Measurements from ENCODE around the gene TIE1. TPM values are rescaled to one million over a fixed set of nuclear protein-coding genes. Genes with fewer than 3 reads are reported as not detected.

TIE1 gene
- total RNA-seq, 1 experiment from 2014 or later, result not detected

- intact Hi-C loops (cut with micrococcal nuclease; ENCODE audit: unreplicated experiment), result loop anchor here (1.0 to 5.0 kb wide), 7 partner anchors 8 to 429 kb away; partner anchors contain the start of genes C1orf210, CDC20, MED8 and SZT2
- Histone ChIP-seq H3K4me3 (peak overlapping the region; percentile 99), H3K9me2 (ENCODE audit: insufficient read depth) (no peaks in the 10 kb centered on the region), H4K20me1 (ENCODE audit: insufficient read depth) (0 out of 2 replicates have a peak, but pooled peaks cover 1% of the 10 kb centered on the region), H3K4me2 (peak overlapping the region; percentile 92), H2AFZ (no peak overlapping the region), H3K4me1 (replicated peaks; ENCODE audit: insufficient read depth) (peaks cover 65% of the 10 kb centered on the region), H3F3A (ENCODE audit: insufficient read depth, low read depth) (peaks cover 85% of the 10 kb centered on the region), H3K79me2 (ENCODE audit: low read depth) (peaks cover 82% of the 10 kb centered on the region), H3K27me3 (ENCODE audit: insufficient read depth, low read depth) (no peaks in the 10 kb centered on the region), H3K9me3 (ENCODE audit: insufficient read depth, low read depth) (no peaks in the 10 kb centered on the region), H3K27ac (peak overlapping the region; percentile 89), H3K36me3 (ENCODE audit: low read depth) (peaks cover 27% of the 10 kb centered on the region)
- POLR2A ChIA-PET (ENCODE audit: unreplicated experiment), result interaction anchor here (0.6 to 0.9 kb wide), 3 partner anchors 9 to 160 kb away, joined by 3 to 6 read pairs (median 4); no protein-coding TSS in a partner anchor
- peak; percentile 42 to 64 for DNase-seq
- BruUV-seq (replicated peaks), result no TSS peak
- CTCF ChIA-PET, result no interaction called here
- no peak for TF ChIP-seq EZH2 (IDR thresholded peaks at IDR 0.05; ENCODE audit: low read depth)
- TF ChIP-seq CTCF (conservative IDR thresholded peaks at IDR 0.05), result no peak
Measured at GRCh38 chr1:43366601-43367025, 65.8 kb downstream of the TIE1 start.

DNA sequence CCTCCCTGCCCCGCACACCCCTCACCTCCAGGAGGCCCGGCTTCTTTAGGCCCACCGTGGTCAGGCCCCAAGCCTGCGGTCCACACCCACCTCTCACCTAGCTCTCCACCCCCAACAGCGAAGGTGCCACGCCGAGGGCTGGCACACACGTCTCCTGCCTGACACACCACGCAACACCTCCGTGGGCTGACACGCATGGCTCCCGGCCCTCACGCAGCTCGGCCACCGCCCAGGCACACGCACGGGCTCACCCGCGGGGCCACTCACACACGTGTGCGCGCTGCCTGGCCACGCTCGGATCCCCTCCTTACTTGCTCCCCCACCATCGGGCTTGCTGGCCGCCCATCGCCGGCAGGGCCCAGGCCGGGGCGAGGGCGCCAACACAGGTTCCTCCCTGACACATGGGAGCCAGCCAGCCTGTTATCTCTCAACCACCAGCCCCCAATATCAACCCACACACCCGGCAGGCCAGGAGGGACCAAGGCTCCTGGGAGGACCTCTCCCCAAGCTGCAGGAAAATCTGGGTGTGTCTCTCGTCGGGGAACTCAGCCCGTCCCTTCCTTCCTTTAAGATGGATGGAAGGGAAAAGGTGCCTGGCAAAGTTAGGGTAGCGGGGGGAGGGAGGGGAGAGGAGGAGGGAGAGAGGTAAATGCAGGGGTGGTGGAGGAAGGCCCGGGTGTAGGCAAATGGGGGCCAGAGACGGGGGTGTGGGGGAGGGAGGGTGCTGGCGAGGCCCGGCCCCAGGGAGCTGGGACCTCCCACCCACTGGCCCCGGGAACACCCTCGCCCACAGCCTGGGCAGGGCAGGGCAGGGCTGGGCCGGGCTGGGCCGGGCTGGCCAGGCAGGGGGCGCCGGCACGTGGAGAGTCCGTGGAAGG lies 66.5 kb downstream of the TIE1 start:
- Histone ChIP-seq H4K20me1 (ENCODE audit: insufficient read depth) (no peaks in the 10 kb centered on the region), H3K27me3 (ENCODE audit: insufficient read depth, low read depth) (no peaks in the 10 kb centered on the region), H3K4me1 (replicated peaks; ENCODE audit: insufficient read depth) (peaks cover 67% of the 10 kb centered on the region), H3K9me2 (ENCODE audit: insufficient read depth) (no peaks in the 10 kb centered on the region), H3K4me2 (peak overlapping the region; percentile 92), H3K27ac (peak overlapping the region; percentile 89), H3K9me3 (ENCODE audit: insufficient read depth, low read depth) (no peaks in the 10 kb centered on the region), H3K79me2 (ENCODE audit: low read depth) (peaks cover 78% of the 10 kb centered on the region), H2AFZ (peak overlapping the region; percentile 77), H3F3A (ENCODE audit: insufficient read depth, low read depth) (peaks cover 85% of the 10 kb centered on the region), H3K36me3 (ENCODE audit: low read depth) (peaks cover 21% of the 10 kb centered on the region), H3K4me3 (peak overlapping the region; percentile 99)
- TF ChIP-seq EZH2 (IDR thresholded peaks at IDR 0.05; ENCODE audit: low read depth) (no peak), CTCF (conservative IDR thresholded peaks at IDR 0.05) (no peak)
- ChIA-PET CTCF (interaction anchor here (0.8 kb wide), 1 partner anchor 109 kb away, joined by 4 read pairs; no protein-coding TSS in a partner anchor), POLR2A (ENCODE audit: unreplicated experiment) (interaction anchor here (0.5 to 1.4 kb wide), 10 partner anchors 22 to 760 kb away, joined by 3 to 23 read pairs (median 6); partner anchors contain the start of genes C1orf210, MED8 and SZT2)
- no peak for DNase-seq
- intact Hi-C loops (cut with micrococcal nuclease; ENCODE audit: unreplicated experiment), result loop anchor here (1.0 to 5.0 kb wide), 6 partner anchors 18 to 430 kb away; partner anchors contain the start of genes C1orf210, MED8 and SZT2
- BruUV-seq (replicated peaks), result TSS peak; percentile 48

DNA sequence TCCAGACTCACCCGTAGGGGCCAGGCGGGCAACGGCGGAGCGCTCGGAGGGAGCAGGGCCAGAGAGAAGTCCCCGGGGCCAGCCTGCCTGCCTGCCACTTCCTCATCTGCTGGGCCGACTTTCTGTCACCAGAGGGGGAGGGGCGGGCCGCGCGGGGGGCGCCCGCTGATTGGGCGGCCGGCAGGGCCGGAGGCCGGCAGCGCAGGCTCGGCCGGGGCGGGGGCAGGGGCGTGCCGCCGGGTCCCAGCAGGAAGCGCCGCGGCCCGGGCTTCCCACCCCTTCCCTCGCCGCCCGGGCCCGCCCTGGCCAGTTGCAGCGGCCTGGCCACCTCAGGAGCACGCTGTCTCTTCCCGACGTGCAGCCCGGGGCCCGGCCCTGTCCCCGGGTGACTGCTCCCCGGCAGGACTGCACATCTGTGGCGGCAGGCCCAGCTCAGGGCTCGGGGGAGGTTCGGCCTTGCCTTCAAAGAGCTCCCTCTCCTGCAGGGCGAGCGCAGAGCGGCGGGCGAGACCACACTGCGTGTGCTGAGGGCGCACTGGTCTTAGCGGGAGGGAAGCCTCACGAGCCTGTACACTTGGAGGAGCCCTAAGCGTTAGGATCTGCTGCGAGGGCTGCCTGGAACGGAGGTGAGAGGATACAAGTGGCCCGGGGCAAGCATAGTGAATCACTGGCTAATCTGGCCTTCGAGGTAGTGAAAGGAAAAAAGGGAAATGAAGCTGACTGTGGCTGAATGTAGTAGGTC lies 67.3 kb downstream of the TIE1 start, which contains the start of gene ELOVL1:
TSS of gene ELOVL1 (minus strand) at position 108 of the 742 bp plus-strand sequence. CDS start 2,402 bp downstream, outside the sequence.
- H3F3A ChIP-seq (ENCODE audit: insufficient read depth, low read depth), result peaks cover 83% of the 10 kb centered on the region
- intact Hi-C loops (cut with micrococcal nuclease; ENCODE audit: unreplicated experiment), result loop anchor here (1.0 to 5.0 kb wide), 6 partner anchors 19 to 431 kb away; partner anchors contain the start of genes C1orf210, MED8 and SZT2
- H3K9me2 ChIP-seq (ENCODE audit: insufficient read depth), result no peaks in the 10 kb centered on the region
- CTCF ChIA-PET, result interaction anchor here (0.8 kb wide), 1 partner anchor 110 kb away, joined by 4 read pairs; no protein-coding TSS in a partner anchor
- H3K4me2 ChIP-seq, result peak within 1 kb of the TSS; percentile 92
- no peaks in the 10 kb centered on the region for H3K9me3 ChIP-seq (ENCODE audit: insufficient read depth, low read depth)
- DNase-seq, result peak; percentile 82 to 96
- peak within 1 kb of the TSS; percentile 77 for H2AFZ ChIP-seq
- H3K36me3 ChIP-seq (ENCODE audit: low read depth), result peaks cover 20% of the 10 kb centered on the region
- H3K79me2 ChIP-seq (ENCODE audit: low read depth), result peaks cover 72% of the 10 kb centered on the region
- TF ChIP-seq CTCF (conservative IDR thresholded peaks at IDR 0.05) (peak; percentile 33; the same call in 1 of the 2 replicates), EZH2 (IDR thresholded peaks at IDR 0.05; ENCODE audit: low read depth) (no peak)
- H3K4me3 ChIP-seq, result peak within 1 kb of the TSS; percentile 99
- no peaks in the 10 kb centered on the region for H3K27me3 ChIP-seq (ENCODE audit: insufficient read depth, low read depth)
- H3K27ac ChIP-seq, result peak within 1 kb of the TSS; percentile 89
- POLR2A ChIA-PET (ENCODE audit: unreplicated experiment), result interaction anchor here (0.5 to 1.4 kb wide), 11 partner anchors 20 to 760 kb away, joined by 3 to 23 read pairs (median 4); partner anchors contain the start of genes C1orf210, MED8 and SZT2
- TSS peak; percentile 84 for BruUV-seq (replicated peaks)
- H4K20me1 ChIP-seq (ENCODE audit: insufficient read depth), result no peaks in the 10 kb centered on the region
- peaks cover 69% of the 10 kb centered on the region for H3K4me1 ChIP-seq (replicated peaks; ENCODE audit: insufficient read depth)
